Nephron (organoid): Measurements from ENCODE around the gene ZNF503.

ENCODE experiments used
- H3K27ac Mint-ChIP-seq, 3 experiments: 2 replicates each; pipeline ENCODE4 v1.8.0; 2020; ENCODE audit warnings: mixed read lengths in 3 of 3, mild to moderate bottlenecking in 2 of 3, moderate library complexity in 1 of 3
- H3K27me3 Mint-ChIP-seq: 2 replicates; pipeline ENCODE4 v1.8.0; 2021; ENCODE audit warnings: low read depth, mild to moderate bottlenecking, moderate library complexity, mixed read lengths
- H3K36me3 Mint-ChIP-seq: 2 replicates; pipeline ENCODE4 v1.8.0; 2020; ENCODE audit warnings: low read depth, mixed read lengths
- H3K4me1 Mint-ChIP-seq: 2 replicates; pipeline ENCODE4 v1.8.0; 2020; ENCODE audit warnings: mixed read lengths
- H3K4me3 Mint-ChIP-seq, 3 experiments: 2 replicates each; pipeline ENCODE4 v1.8.0; 2020; ENCODE audit warnings: mild to moderate bottlenecking in 3 of 3, mixed read lengths in 3 of 3, moderate library complexity in 2 of 3
- H3K9me3 Mint-ChIP-seq: 2 replicates; pipeline ENCODE4 v1.8.0; 2020; ENCODE audit warnings: mixed read lengths
- TF ChIP-seq, protein P1 (sequence below), 3 experiments: fragments of 200-600 bp; sonication (generic); IDR thresholded peaks; one replicate each; pipeline ENCODE4 v1.5.0; 2021; ENCODE audit warnings: antibody characterized with exemption in 3 of 3; ENCODE audit not compliant: unreplicated experiment in 3 of 3

The ZNF503 gene

DNA sequence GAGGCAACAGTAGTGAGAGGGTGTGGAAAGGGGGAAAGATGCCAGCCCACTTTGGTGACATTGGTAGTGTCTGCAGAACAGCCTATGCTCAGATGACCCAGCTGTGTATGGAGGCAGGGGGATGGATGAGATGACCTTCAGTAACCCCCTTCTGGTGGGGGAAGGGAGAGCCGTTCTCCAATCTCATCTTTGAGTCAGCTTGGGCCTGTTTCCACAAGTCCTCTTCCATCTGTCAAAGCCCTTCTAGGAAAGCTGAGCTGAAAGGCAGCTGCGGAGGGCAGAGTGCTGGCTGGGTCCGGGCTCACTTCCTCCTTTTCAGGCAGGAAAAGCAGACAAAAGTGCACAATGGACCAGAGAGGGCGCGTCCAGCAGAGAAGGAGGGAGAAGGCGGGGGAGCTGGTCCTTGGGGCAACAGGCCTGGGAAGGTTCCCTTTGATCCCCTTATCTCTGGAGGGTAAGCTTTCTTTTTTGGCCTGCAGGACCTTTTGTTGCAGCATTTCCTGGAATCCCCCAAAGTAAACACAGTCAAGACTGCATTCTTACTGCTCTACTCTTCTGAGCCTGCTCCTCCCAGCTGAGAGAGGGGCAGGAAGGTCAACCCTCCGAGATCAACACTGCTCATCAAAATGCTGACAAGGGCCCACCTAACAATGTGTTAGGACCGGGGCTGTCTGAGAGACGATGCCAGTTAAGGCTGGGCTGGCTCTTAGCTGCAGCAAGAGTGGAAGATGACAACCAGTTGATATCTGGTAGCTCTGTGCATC is 28.6 kb upstream of the ZNF503 start:
- TF ChIP-seq, protein P1, sequence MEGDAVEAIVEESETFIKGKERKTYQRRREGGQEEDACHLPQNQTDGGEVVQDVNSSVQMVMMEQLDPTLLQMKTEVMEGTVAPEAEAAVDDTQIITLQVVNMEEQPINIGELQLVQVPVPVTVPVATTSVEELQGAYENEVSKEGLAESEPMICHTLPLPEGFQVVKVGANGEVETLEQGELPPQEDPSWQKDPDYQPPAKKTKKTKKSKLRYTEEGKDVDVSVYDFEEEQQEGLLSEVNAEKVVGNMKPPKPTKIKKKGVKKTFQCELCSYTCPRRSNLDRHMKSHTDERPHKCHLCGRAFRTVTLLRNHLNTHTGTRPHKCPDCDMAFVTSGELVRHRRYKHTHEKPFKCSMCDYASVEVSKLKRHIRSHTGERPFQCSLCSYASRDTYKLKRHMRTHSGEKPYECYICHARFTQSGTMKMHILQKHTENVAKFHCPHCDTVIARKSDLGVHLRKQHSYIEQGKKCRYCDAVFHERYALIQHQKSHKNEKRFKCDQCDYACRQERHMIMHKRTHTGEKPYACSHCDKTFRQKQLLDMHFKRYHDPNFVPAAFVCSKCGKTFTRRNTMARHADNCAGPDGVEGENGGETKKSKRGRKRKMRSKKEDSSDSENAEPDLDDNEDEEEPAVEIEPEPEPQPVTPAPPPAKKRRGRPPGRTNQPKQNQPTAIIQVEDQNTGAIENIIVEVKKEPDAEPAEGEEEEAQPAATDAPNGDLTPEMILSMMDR (IDR thresholded peaks at IDR 0.05; ENCODE audit: unreplicated experiment in 3 of 3): no peak
- H3K36me3 Mint-ChIP-seq: no peaks in the 10 kb centered on the region
- H3K27ac Mint-ChIP-seq: peak overlapping the region; percentile 36 to 76 (median 72)

DNA sequence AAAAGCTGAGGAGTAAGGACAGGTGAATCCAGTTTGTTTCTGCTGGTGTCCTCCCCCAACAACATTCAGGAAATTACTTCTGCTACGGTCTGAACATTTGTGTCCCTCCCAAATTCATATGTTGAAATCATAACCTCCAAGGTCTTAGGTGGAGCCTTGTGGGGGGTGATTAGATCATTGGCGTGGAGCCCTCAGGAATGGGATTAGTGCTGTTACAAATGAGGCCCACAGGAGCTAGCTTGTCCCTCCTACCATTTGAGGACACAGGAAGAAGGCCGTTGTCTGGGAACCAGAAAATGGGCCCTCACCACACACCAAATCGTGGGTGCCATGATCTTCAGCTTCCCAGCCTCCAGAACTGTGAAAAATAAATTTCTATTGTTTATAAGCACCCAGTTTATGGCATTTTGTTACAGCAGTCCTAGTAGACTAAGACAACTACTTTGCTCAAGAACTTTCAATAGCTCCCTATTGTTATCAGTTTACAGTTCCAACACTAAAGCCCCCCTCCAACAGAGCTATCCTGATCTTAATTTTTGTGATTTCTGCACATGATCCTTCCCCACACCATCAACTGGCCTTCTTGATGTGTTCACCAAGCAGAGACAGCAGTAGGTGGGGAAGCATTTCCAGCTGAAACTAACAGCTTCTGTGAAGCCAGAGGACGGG is 27.7 kb upstream of the ZNF503 start:
- TF ChIP-seq, protein P1 (IDR thresholded peaks at IDR 0.05; ENCODE audit: unreplicated experiment in 3 of 3): no peak
- Mint-ChIP-seq H3K4me1 (peaks cover 49% of the 10 kb centered on the region), H3K27me3 (peaks cover 47% of the 10 kb centered on the region), H3K4me3 (peak overlapping the region; percentile 19 to 57 (median 38)), H3K36me3 (no peaks in the 10 kb centered on the region), H3K27ac (peak overlapping the region in 1 of 3 experiments; percentile 3), H3K9me3 (no peaks in the 10 kb centered on the region)

More for the DNA sequence above, 28.6 kb upstream of the ZNF503 start:
- peaks cover 51% of the 10 kb centered on the region for H3K4me1 Mint-ChIP-seq
- H3K27me3 Mint-ChIP-seq: peaks cover 56% of the 10 kb centered on the region
- H3K4me3 Mint-ChIP-seq: peak overlapping the region; percentile 79 to 87 (median 84)
- no peaks in the 10 kb centered on the region for H3K9me3 Mint-ChIP-seq

DNA sequence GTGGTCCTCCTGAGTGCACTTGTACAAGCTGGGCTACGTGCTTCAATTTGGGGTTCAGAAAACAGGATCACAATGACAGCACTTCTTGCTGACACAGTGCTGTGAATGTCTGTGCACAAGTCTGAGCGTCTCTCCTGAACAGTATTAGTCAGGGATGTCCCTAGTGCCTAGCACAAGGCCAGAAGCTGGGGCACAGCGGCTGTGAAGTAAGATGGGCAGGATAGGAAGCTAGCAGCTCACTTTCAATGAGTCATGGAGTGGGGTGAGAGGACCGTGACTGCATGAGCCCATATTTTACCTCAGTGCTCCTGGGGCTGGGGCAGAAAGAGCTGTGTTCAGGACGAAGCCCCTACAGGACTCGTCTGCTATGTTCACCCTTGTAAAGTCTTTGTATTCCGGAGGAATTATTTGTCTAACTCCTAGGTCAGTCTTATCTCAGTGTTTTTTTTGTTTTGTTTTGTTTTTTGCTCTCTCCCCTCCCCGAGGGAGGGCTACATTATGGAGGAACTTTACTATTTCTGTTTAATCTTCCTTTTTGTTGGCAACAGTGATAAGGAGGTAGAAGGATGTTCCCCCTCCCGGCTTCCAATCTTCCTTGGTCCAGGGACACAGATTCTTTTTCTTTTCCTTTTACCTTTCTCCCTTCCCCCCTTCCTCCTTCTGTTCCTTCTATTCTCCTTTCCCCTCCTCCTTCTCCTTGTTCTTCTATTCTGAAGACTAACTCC is 27.0 kb upstream of the ZNF503 start:
- peak overlapping the region in 2 of 3 experiments; percentile 8 to 31 for H3K4me3 Mint-ChIP-seq
- H3K27me3 Mint-ChIP-seq: peaks cover 40% of the 10 kb centered on the region
- H3K27ac Mint-ChIP-seq: peak overlapping the region; percentile 13 to 45 (median 30)
- no peaks in the 10 kb centered on the region for H3K9me3 Mint-ChIP-seq
- peaks cover 49% of the 10 kb centered on the region for H3K4me1 Mint-ChIP-seq
- H3K36me3 Mint-ChIP-seq: no peaks in the 10 kb centered on the region
- TF ChIP-seq, protein P1 (IDR thresholded peaks at IDR 0.05; ENCODE audit: unreplicated experiment in 3 of 3): no peak

DNA sequence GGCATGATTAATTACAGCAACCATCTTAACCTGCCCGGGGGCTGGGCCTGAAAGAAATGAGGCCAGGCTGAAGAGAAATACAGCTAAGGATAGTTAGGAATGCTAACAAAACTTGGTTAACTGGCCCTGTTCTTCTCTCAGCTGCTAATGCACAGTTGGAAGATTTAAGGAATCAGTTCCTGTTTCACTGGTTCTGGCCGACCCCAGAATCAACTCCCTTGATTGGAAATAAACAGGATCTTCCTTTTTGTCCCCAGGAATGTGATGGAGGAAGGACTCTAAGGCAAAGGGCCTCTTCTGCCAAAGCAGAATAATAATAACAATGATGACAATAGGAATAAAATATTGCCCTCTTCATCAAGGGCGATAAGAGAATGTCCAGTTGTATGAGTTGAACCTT is 26.4 kb upstream of the ZNF503 start:
- no peaks in the 10 kb centered on the region for H3K9me3 Mint-ChIP-seq
- no peaks in the 10 kb centered on the region for H3K36me3 Mint-ChIP-seq
- H3K27me3 Mint-ChIP-seq: peaks cover 40% of the 10 kb centered on the region

DNA sequence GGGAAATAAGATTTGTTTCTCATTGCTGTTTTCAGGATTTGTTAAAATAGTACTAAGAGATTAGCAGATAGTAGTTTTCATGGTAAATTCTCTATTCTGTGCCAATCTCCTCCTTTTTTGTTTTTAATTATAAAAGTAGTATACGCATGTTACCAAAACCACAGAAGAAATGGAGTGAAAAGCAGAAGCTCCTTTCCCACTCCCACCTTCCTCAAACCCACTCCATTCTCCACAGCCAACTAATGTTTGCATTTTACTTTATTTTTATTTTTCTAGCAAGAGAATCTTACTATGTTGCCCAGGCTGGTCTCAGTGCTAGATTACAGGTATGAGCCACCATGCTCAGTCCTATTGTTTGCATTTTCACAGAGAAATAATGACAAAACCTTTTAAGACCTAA is 25.3 kb upstream of the ZNF503 start:
- Mint-ChIP-seq H3K27ac (no peak overlapping the region), H3K27me3 (peaks cover 30% of the 10 kb centered on the region), H3K4me1 (peaks cover 33% of the 10 kb centered on the region), H3K4me3 (no peak overlapping the region), H3K36me3 (no peaks in the 10 kb centered on the region), H3K9me3 (no peaks in the 10 kb centered on the region)
- TF ChIP-seq, protein P1 (IDR thresholded peaks at IDR 0.05; ENCODE audit: unreplicated experiment in 3 of 3): no peak

More for the DNA sequence above, 26.4 kb upstream of the ZNF503 start:
- H3K27ac Mint-ChIP-seq: peak overlapping the region; percentile 13 to 45 (median 30)
- TF ChIP-seq, protein P1 (IDR thresholded peaks at IDR 0.05; ENCODE audit: unreplicated experiment in 3 of 3): no peak
- H3K4me3 Mint-ChIP-seq: peak overlapping the region in 1 of 3 experiments; percentile 8
- H3K4me1 Mint-ChIP-seq: peaks cover 42% of the 10 kb centered on the region
